GM12878 (cell line): ENCODE results near the gene NAV2. TPM values are rescaled to one million over a fixed set of nuclear protein-coding genes. Genes with fewer than 3 reads are reported as not detected.

Experiments
- ATAC-seq: fragments of 200-7000 bp; cut with Tn5 transposase; 3 replicates; pipeline ENCODE4 v1.9.1; 2020; ENCODE audit warnings: mild to moderate bottlenecking, moderate library complexity
- BruUV-seq: library from RNA; stranded (reverse); fragments of 400-500 nt; replicated peaks from 2 replicates; lab custom pipeline; 2021; lab: Mats Ljungman, UMichigan
- CTCF ChIA-PET: fragments of 300-600 bp; sonication (Branson Sonifier 250); formaldehyde crosslinking; extraction: SDS; loops from one replicate; lab custom pipeline; 2021; ENCODE audit warnings: inconsistent platforms; lab: Yijun Ruan, JAX
- POLR2A ChIA-PET: fragments of 350-600 bp; formaldehyde crosslinking; extraction: SDS; loops from one replicate; lab custom pipeline; 2021; ENCODE audit warnings: inconsistent platforms; lab: Charles Lee
- RAD21 ChIA-PET: fragments of 300-600 bp; sonication (Branson Sonifier 250); formaldehyde crosslinking; loops from one replicate; lab custom pipeline; 2023; ENCODE audit warnings: antibody characterized with exemption; ENCODE audit not compliant: unreplicated experiment; lab: Charles Lee
- SMC1A ChIA-PET: fragments of 300-600 bp; sonication (Branson Sonifier 250); formaldehyde crosslinking; loops from one replicate; lab custom pipeline; 2023; ENCODE audit not compliant: unreplicated experiment, uncharacterized antibody; lab: Charles Lee
- DNase-seq: peaks from one replicate; pipeline ENCODE4 v3.0.0-alpha.2; 2011; ENCODE audit warnings: low read depth, low spot score
- FAIRE-seq: peaks from 3 replicates; lab custom pipeline; 2011; peaks lifted over from hg19 to GRCh38; lab: Jason Lieb, UNC
- H2AFZ ChIP-seq: 2 replicates; pipeline ENCODE4 v1.6.0; 2011; ENCODE audit warnings: low read depth, low read length, control low read depth; ENCODE audit not compliant: control insufficient read depth
- H3K27ac ChIP-seq: 2 replicates; pipeline ENCODE4 v1.5.1; 2011; ENCODE audit warnings: control low read depth; ENCODE audit not compliant: control insufficient read depth, insufficient read depth
- H3K27me3 ChIP-seq, 2 experiments: replicated peaks in 1 of 2; 2 replicates each; pipeline versions ENCODE4 v1.6.0 to v1.6.1; 2011; ENCODE audit warnings: low read length in 1 of 2; ENCODE audit not compliant: control insufficient read depth in 2 of 2, insufficient read depth in 2 of 2
- H3K36me3 ChIP-seq, 2 experiments: 2 replicates each; pipeline ENCODE4 v1.5.1; 2011; ENCODE audit warnings: low read length in 1 of 2; ENCODE audit not compliant: control insufficient read depth in 2 of 2, insufficient read depth in 2 of 2
- H3K4me1 ChIP-seq: 2 replicates; pipeline ENCODE4 v1.6.1; 2011; ENCODE audit warnings: mild to moderate bottlenecking, low read length, moderate library complexity, mixed read lengths; ENCODE audit not compliant: control insufficient read depth, insufficient read depth
- H3K4me2 ChIP-seq: 2 replicates; pipeline ENCODE4 v1.6.0; 2011; ENCODE audit warnings: control low read depth; ENCODE audit not compliant: control insufficient read depth, insufficient read depth
- H3K4me3 ChIP-seq: fragments of 200-600 bp; sonication (generic); 2 replicates; pipeline ENCODE4 v1.5.1; 2016
- H3K79me2 ChIP-seq: 2 replicates; pipeline ENCODE4 v1.6.0; 2011; ENCODE audit warnings: low read length; ENCODE audit not compliant: control insufficient read depth, insufficient read depth
- H3K9ac ChIP-seq: 2 replicates; pipeline ENCODE4 v1.8.0; 2011; ENCODE audit warnings: low read length, control low read depth, mixed read lengths; ENCODE audit not compliant: control insufficient read depth, insufficient read depth
- H3K9me3 ChIP-seq: replicated peaks from 3 replicates; pipeline ENCODE4 v1.5.1; 2011; ENCODE audit warnings: mild to moderate bottlenecking, low read length; ENCODE audit not compliant: control insufficient read depth, insufficient read depth
- H4K20me1 ChIP-seq: 2 replicates; pipeline ENCODE4 v1.6.0; 2011; ENCODE audit not compliant: control insufficient read depth, insufficient read depth
- BMI1 ChIP-seq: fragments of 450-650 bp; IDR thresholded peaks from 2 replicates; pipeline ENCODE4 v1.6.1; 2016; ENCODE audit warnings: mild to moderate bottlenecking, moderate library complexity, borderline replicate concordance
- CHD1 ChIP-seq: IDR thresholded peaks from 2 replicates; pipeline ENCODE4 v1.6.1; 2012; ENCODE audit warnings: low read depth, low read length, improper control_type of control experiment
- ETV6 ChIP-seq, 2 experiments: fragments of 450-650 bp in 1 of 2; IDR thresholded peaks in 1 of 2; conservative IDR thresholded peaks in 1 of 2; 2 replicates each; pipeline ENCODE4 v1.6.1; 2014; ENCODE audit warnings: antibody characterized with exemption in 1 of 2, borderline replicate concordance in 1 of 2, low read depth in 1 of 2, mild to moderate bottlenecking in 1 of 2, moderate library complexity in 1 of 2
- FOXK2 ChIP-seq: fragments of 450-650 bp; IDR thresholded peaks from 2 replicates; pipeline ENCODE4 v1.6.1; 2017; ENCODE audit warnings: mild to moderate bottlenecking, moderate library complexity
- GABPA ChIP-seq: IDR thresholded peaks from 2 replicates; pipeline ENCODE4 v1.6.1; 2014; ENCODE audit warnings: antibody characterized with exemption, low read depth, mild to moderate bottlenecking, inconsistent platforms
- MEF2B ChIP-seq: fragments of 450-650 bp; IDR thresholded peaks from 2 replicates; pipeline ENCODE4 v1.6.1; 2018; ENCODE audit warnings: mild to moderate bottlenecking, moderate library complexity; ENCODE audit not compliant: partially characterized antibody, poor library complexity, severe bottlenecking
- MXI1 ChIP-seq: fragments of 150-350 bp; IDR thresholded peaks from 2 replicates; pipeline ENCODE4 v1.6.1; 2011; ENCODE audit warnings: low read depth, mild to moderate bottlenecking, inconsistent platforms, low read length, improper control_type of control experiment
- NFYA ChIP-seq: IDR thresholded peaks from 2 replicates; pipeline ENCODE4 v1.6.1; 2011; ENCODE audit warnings: low read depth, mild to moderate bottlenecking, low read length, improper control_type of control experiment, borderline replicate concordance
- NR2F1 ChIP-seq: fragments of 450-650 bp; conservative IDR thresholded peaks from 2 replicates; pipeline ENCODE4 v1.6.1; 2017; ENCODE audit warnings: mild to moderate bottlenecking
- STAT3 ChIP-seq: IDR thresholded peaks from 2 replicates; pipeline ENCODE4 v1.6.1; 2011; ENCODE audit warnings: low read depth, low read length, improper control_type of control experiment
- SUZ12 ChIP-seq: fragments of 200-600 bp; sonication (generic); IDR thresholded peaks from one replicate; pipeline ENCODE4 v1.6.1; 2018; ENCODE audit warnings: antibody characterized with exemption, mild to moderate bottlenecking; ENCODE audit not compliant: unreplicated experiment
- TCF12 ChIP-seq: IDR thresholded peaks from 2 replicates; pipeline ENCODE4 v1.6.1; 2011; ENCODE audit warnings: low read depth, mild to moderate bottlenecking, low read length
- YY1 ChIP-seq: IDR thresholded peaks from 2 replicates; pipeline ENCODE4 v1.6.1; 2011; ENCODE audit warnings: low read depth, mild to moderate bottlenecking, low read length
- WGBS: methylation state at CpG from one replicate; pipeline ENCODE4 v1.1.6; 2016; ENCODE audit warnings: low lambda C conversion rate; ENCODE audit not compliant: insufficient replicate concordance, insufficient coverage; ENCODE audit errors: missing lambda C conversion rate; 5-methylcytosine and 5-hydroxymethylcytosine counted together
- in situ Hi-C: fragments of 300-500 bp; cut with MboI; formaldehyde crosslinking; loops from 9 replicates; pipeline ENCODE4 v1.14.3; 2018; ENCODE audit warnings: mixed read lengths
- intact Hi-C: fragments of 100-400 bp; cut with micrococcal nuclease; formaldehyde crosslinking; loops from one replicate; pipeline ENCODE4 v1.14.2; 2022; ENCODE audit not compliant: unreplicated experiment
- polyA plus RNA-seq, 11 experiments: library from polyadenylated mRNA; depleted of rRNA in 4 of 11; unstranded in 6 of 11; stranded (reverse) in 5 of 11; fragments of >200 nt; fragmentation: Nextera tagmentation in 4 of 11; fragmentation: Illumina TruSeq in 1 of 11; extraction: Ambion mirVana in 4 of 11; extraction: Trizol in 1 of 11; gene quantifications; 1 replicate in 1 of 11; 2 replicates in 10 of 11; pipeline versions ENCODE4 v1.2.1 to v1.2.3, GENCODE V29; 2011 to 2016; ENCODE audit warnings: inconsistent platforms in 2 of 11, missing spikeins in 2 of 11, low read depth in 1 of 11
- total RNA-seq, 4 experiments: library from RNA; depleted of rRNA in 3 of 4; stranded (reverse); fragments of >200 nt in 3 of 4; fragmentation: Illumina TruSeq in 1 of 4; extraction: Trizol in 1 of 4; gene quantifications; 2 replicates each; pipeline versions ENCODE4 v1.2.1 to v1.2.3, GENCODE V29; 2013 to 2021
- TF ChIP-seq, protein P1 (sequence below): fragments of 450-650 bp; IDR thresholded peaks from 2 replicates; pipeline ENCODE4 v1.6.1; 2017; ENCODE audit warnings: mild to moderate bottlenecking, moderate library complexity
- TF ChIP-seq, protein P2 (sequence below): fragments of 450-650 bp; IDR thresholded peaks from 2 replicates; pipeline ENCODE4 v1.6.1; 2017; ENCODE audit warnings: mild to moderate bottlenecking, low read depth, inconsistent platforms; ENCODE audit not compliant: poor library complexity, severe bottlenecking

The NAV2 gene
- total and polyA plus RNA-seq, 10 of the 15 experiments (the other 5 are each of a cell fraction or from before 2014, with no cell fraction given), result 0.35 to 6.1 (median 1.1) TPM

DNA sequence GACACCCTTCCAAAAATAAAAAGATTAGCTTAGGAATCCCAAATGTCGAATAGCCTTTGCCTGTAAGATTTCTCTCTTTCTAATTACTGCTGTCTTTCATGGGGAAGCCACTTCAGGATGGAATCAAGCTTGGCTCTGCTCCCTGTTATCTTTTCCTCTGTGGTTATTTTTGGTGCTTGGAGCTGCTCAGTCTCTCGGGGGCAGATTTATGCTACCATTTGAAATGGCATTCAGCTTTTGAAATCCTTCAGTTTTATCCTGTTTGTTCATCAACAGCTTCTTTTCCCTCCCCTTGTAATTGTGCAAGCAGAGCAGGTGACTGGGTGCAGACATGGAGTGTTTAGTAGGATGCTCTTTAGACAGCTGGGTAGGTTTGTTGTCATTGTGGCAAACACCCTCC lies 336.6 kb downstream of the NAV2 start (continued):
- TF ChIP-seq, protein P1, sequence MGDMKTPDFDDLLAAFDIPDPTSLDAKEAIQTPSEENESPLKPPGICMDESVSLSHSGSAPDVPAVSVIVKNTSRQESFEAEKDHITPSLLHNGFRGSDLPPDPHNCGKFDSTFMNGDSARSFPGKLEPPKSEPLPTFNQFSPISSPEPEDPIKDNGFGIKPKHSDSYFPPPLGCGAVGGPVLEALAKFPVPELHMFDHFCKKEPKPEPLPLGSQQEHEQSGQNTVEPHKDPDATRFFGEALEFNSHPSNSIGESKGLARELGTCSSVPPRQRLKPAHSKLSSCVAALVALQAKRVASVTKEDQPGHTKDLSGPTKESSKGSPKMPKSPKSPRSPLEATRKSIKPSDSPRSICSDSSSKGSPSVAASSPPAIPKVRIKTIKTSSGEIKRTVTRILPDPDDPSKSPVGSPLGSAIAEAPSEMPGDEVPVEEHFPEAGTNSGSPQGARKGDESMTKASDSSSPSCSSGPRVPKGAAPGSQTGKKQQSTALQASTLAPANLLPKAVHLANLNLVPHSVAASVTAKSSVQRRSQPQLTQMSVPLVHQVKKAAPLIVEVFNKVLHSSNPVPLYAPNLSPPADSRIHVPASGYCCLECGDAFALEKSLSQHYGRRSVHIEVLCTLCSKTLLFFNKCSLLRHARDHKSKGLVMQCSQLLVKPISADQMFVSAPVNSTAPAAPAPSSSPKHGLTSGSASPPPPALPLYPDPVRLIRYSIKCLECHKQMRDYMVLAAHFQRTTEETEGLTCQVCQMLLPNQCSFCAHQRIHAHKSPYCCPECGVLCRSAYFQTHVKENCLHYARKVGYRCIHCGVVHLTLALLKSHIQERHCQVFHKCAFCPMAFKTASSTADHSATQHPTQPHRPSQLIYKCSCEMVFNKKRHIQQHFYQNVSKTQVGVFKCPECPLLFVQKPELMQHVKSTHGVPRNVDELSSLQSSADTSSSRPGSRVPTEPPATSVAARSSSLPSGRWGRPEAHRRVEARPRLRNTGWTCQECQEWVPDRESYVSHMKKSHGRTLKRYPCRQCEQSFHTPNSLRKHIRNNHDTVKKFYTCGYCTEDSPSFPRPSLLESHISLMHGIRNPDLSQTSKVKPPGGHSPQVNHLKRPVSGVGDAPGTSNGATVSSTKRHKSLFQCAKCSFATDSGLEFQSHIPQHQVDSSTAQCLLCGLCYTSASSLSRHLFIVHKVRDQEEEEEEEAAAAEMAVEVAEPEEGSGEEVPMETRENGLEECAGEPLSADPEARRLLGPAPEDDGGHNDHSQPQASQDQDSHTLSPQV, result no peak
- TF ChIP-seq FOXK2 (no peak), NR2F1 (no peak), CHD1 (no peak), SUZ12 (no peak), ETV6 (conservative IDR thresholded peaks at IDR 0.05 in 1 of 2, IDR thresholded peaks at IDR 0.05 in 1 of 2; ENCODE audit: borderline replicate concordance in 1 of 2, low read depth in 1 of 2) (no peak)

DNA sequence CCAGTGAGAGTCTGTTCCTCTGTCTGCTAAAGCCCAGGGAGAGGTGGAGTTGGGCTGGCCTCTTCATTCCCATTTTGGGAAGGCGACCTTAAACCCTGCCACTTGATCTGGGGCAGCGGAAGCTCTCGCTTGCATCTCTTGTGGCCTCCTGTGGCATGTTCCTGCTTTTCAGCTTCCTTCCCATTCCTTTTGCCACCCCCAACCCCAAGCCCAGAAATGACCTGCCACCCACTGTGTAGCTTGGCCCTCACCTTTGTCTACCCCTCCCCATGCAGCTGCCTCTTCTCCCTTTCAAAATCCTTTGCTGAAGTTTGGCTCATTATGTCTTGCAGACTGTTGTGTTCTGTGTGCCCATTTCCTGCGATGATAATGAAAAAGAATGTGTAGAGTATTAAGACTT lies 337.4 kb downstream of the NAV2 start:
- Histone ChIP-seq H3K27ac (no peak overlapping the region), H2AFZ (no peak overlapping the region), H3K4me3 (no peak overlapping the region), H3K4me1 (no peaks in the 10 kb centered on the region), H3K27me3 (no peaks in the 10 kb centered on the region), H3K9me3 (no peaks in the 10 kb centered on the region), H3K9ac (no peak overlapping the region), H3K79me2 (no peaks in the 10 kb centered on the region), H3K4me2 (no peak overlapping the region), H4K20me1 (no peaks in the 10 kb centered on the region), H3K36me3 (no peaks in the 10 kb centered on the region)
- in situ Hi-C loops (no loop called here), intact Hi-C loops (no loop called here)
- ChIA-PET SMC1A (interaction anchor here (0.7 to 1.2 kb wide), 2 partner anchors 8 to 490 kb away, joined by 3 read pairs; no protein-coding TSS in a partner anchor), POLR2A (no interaction called here), CTCF (interaction anchor here (1.0 kb wide), 1 partner anchor 78 kb away, joined by 4 read pairs; no protein-coding TSS in a partner anchor), RAD21 (no interaction called here)
- ATAC-seq (no peak), DNase-seq (no peak), FAIRE-seq (no peak)
- BruUV-seq, result no TSS peak
- 77% methylated on average over 4 of the region's 4 CpGs for WGBS
- TF ChIP-seq MEF2B (no peak), STAT3 (no peak), GABPA (no peak), TCF12 (no peak), YY1 (no peak), BMI1 (no peak), NFYA (no peak), MXI1 (no peak)
- TF ChIP-seq, protein P2, sequence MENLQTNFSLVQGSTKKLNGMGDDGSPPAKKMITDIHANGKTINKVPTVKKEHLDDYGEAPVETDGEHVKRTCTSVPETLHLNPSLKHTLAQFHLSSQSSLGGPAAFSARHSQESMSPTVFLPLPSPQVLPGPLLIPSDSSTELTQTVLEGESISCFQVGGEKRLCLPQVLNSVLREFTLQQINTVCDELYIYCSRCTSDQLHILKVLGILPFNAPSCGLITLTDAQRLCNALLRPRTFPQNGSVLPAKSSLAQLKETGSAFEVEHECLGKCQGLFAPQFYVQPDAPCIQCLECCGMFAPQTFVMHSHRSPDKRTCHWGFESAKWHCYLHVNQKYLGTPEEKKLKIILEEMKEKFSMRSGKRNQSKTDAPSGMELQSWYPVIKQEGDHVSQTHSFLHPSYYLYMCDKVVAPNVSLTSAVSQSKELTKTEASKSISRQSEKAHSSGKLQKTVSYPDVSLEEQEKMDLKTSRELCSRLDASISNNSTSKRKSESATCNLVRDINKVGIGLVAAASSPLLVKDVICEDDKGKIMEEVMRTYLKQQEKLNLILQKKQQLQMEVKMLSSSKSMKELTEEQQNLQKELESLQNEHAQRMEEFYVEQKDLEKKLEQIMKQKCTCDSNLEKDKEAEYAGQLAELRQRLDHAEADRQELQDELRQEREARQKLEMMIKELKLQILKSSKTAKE, result no peak
